HG03108 (cell line): ENCODE data around the gene NOS1AP.
"Not testable (repeated sequence)": the region's sequence is repeated elsewhere in the genome, so short reads cannot be mapped to it uniquely, and the experiment has no call there.

Source experiments
- ATAC-seq: cut with Tn5 transposase; IDR thresholded peaks from one replicate; pipeline ENCODE4 v1.9.1; 2021; ENCODE audit warnings: moderate library complexity; ENCODE audit not compliant: unreplicated experiment

The NOS1AP gene

DNA sequence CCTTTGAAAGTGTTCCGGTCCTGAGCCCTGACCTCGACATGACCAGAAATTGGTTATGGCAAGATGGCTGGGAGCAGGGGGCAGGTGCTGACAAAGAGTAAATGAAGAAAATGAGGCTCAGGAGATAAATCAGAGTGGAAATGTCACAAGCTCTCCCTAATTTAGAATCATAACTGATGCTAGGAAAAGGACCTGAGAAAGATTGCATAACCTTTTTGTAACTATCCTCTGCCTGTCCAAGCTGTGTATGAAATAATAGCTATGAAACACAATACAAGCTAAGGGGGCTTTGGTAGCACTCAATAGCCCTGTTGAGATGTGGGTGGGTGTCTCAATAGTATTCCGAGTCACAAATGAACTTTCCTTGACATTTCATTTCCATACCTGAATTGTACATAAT is 12.9 kb upstream of the NOS1AP start:
- no peak for ATAC-seq

DNA sequence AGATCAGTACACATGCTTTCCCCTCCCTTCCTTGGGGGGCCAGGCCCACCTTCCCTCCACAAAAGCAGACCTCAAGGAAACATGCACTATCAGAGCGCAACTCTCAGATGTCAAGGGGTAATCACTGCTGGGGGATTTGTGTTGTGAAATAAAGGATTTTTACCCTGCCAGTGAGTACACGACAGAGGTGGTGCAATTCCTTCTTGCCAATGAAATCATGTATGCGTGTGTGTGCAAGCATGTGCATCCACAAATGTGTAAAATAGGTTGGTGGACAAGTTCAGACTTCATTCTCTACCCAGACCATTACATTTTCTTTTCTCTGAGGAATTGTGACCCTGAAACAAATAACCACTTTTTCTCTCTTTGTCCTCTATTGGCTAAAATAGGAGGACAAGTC is 9.8 kb upstream of the NOS1AP start:
- no peak for ATAC-seq

DNA sequence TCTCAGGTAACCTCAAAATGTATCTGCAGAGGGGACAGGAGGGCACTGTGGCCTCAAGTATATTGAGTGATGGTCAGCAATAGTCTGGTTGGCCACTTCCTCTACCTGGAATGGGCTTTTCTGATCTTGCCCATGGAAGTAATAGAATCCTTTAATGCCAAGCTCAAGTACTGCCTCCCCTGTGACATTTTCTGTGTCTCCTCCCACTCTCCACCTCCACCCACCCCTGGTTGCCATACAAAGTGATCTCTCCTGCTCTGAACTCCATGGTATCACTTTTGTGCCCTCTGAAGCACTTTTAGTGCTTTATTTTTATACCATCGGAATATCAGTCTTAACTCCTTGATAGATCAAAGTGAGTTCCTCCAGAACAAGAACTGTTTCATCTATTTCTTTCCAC is 9.2 kb upstream of the NOS1AP start:
- ATAC-seq = no peak

DNA sequence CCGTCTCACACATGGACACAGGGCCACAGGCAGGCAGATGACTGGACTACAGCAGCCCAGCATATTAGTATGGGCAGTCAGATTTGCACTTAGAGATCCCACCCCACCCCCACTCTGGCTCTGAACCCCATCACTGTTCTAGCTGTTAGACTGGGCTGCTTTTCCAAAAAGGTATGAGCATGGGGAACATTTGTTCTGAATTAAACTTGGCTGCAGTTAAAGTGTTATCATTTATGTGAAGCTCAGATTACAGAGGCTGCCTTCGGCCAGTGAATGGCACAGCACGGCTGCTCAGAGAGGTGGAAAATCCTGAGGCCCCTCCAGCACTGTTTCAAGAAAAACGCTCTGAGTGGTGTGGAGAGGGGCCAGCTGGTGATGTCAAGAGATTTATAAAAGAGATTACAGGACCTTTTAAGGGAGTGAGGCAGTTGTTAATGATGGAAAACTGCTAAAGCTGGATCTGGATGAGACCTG is 6.9 kb upstream of the NOS1AP start:
- ATAC-seq = no peak

DNA sequence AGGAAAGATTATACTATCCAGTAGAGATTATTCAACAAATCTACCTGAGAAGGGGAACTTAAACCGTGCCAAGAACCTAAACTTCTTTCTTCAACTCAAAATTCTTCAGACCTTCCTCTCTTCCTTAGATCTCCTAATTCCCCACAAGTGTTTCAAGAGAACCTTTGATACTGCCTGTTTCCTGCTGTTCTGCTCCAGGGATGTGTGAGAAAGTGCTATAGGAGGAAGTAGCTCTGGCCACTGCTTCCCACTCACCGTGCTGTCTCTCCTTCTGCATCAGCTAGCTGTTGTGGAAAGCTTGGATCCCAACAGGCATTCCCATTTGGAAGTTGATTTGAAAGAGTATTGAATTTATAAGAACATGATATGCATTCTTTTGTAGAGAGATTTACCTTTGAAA is 4.5 kb upstream of the NOS1AP start:
- no peak for ATAC-seq

DNA sequence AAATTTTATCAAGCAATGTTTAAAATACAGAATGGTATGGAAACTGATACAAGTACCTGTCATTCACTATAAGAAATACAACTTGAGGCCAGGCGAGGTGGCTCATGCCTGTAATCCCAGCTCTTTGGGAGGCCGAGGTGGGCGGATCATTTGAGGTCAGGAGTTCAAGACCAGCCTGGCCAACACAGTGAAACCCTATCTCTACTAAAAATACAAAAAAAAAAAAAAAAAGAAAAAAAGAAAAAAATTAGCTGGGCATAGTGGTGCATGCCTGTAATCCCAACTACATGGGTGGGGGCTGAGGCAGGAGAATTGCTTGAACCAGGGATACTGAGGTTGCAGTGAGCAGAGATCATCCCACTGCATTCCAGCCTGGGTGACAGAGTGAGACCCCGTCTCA is 2.7 kb upstream of the NOS1AP start:
- ATAC-seq = not testable (repeated sequence)

DNA sequence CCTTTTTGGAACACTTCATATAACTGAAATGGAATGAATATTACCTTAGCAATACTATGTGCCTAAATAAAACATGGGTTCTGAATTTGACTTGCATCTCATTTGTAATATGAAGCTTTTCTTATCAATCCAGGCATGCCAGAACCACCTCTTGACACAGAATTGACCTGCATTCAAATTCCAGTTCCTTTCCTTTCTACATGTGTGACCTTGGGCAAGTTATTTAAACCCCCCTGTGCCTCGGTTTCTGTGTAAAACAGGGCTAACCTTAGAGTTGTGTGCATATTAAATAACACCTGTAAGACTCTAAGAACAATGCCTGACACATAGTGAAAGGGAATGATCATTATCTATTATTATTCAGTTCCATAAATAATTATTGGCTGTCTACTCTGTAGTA is 2.0 kb upstream of the NOS1AP start:
- no peak for ATAC-seq

DNA sequence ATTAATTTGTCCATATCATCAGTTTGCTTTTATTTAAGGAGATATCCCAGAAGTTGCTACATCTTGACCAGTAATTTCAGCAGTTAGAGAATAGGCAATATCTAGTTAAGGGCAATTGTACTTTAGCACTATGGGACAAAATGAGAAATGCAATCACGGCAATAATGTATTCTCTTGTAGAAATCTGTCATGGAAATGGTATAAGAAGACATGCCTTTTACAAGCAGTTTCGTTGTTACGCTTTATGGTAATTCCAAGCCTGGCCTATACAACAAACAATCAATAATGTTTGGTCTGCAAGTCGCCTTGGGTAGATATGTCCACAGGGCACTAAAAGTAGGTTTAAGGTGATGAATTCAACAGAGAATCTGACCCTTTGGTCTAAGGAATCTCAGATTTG is 1.2 kb upstream of the NOS1AP start:
- ATAC-seq = no peak

DNA sequence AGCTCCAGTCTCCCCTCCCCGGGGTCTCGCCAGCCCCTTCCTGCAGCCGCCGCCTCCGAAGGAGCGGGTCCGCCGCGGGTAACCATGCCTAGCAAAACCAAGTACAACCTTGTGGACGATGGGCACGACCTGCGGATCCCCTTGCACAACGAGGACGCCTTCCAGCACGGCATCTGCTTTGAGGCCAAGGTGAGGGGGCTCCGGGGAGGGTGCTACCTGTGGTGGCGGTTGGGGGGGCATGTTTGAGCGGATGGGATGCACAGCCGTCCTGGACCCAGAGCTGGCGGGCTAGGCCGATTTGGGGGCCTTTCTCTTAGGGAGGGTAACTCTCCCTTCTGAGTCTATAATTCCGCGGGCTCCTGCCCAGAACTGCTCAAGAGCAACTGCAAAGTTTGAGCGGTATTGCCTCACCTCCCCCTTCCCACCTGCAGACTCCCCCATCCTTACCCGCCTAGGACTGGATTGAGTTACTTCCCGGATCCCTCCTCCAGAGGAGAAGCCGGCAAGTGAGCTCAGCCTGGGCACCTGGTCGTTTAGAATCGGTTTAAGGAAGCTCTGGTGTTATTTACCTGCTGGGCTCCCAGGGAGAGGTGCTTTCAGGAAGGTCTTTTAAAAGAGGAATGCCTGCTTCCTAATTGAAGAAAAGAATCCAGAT is 730 bp downstream of the NOS1AP start:
- no peak for ATAC-seq

DNA sequence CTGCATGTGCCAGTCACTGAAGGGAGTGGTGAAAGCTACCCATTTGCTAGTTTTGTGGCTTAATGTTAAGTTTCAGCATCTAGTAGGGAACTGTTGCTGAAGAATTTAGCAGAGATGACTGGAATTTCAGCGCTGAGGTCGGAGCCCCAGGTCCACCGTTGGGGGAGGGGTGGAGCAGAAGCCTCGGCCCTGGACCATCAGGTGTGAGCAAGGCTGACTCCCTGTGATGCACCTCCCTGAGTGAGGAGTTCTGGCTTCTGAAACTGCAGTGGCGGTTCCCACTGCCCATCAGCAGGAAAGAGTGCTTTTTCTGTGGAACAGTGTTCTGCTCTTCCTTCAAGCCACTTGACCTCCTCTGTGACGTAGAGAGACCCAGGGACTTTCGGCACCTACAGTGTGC is 1.3 kb downstream of the NOS1AP start:
- no peak for ATAC-seq

DNA sequence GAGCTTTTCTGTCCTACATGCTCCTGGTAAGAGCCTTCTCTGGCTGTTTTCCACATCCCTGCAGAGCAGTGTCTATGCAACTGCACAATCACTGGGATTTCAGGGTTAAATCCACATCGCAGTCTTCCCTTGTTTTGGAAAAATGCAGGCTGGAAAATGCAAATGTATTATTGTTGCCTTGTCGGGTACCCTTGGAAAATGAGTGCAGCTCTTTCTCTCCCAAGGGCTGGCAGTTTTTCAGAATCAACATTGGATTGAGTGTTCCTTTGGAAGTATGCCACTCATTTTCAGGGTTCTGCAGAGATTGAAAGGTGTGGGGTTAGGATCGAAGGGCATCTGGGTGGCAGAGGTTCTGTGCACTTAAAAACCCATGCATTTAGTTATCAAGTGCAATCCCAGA is 3.2 kb downstream of the NOS1AP start:
- no peak for ATAC-seq

DNA sequence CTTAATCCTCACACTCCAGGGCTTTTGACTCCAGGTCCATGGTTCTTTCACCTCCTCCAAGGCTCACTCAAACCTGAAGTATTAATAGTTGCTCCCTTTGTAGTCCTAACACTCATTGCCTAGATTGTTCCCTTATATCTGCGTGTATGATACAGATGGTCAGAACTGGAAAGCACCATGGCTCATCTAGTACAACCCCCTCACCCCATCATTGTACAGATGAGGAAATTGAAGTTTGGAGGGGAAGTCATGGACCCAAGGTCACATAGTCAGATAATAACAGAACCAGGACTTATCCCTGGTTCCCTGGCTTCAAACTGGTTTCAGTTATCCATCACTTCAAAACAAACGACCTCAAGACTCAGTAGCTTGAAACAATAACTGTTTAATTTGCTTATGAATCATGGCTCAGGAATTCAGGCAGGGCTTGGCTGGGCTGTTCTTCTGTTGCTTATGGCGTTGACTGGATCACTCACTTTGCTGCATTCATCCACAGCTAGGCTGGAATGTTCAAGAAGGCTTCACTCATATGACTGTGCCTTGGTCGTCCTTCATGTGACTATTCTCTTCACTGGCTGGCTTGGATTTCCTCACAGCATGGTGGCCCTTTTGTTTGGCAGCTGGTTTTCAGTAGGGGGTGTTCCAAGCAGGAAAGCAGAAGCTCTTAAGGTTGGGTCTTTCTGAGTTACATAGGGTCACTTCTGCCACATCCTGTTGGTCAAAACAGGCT is 5.0 kb downstream of the NOS1AP start:
- ATAC-seq = no peak

DNA sequence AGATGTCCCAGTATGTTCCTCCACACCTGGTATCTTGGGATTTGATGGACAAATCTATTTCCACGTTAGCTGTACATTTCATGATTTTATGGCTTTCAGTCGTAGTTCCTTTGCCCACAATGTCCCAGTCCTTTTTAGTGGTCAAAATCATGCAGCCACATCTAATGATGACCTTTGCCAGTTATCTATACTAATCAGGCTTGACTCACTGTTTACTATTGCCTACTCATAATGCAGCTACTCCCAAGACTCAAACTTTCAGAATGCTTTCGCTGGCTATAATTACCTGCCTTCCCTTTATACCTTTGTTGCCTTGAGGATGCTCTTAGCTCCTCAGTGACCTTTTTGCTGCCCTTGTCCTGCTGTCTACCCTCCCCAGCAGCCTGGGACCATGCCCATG is 6.4 kb downstream of the NOS1AP start:
- no peak for ATAC-seq

DNA sequence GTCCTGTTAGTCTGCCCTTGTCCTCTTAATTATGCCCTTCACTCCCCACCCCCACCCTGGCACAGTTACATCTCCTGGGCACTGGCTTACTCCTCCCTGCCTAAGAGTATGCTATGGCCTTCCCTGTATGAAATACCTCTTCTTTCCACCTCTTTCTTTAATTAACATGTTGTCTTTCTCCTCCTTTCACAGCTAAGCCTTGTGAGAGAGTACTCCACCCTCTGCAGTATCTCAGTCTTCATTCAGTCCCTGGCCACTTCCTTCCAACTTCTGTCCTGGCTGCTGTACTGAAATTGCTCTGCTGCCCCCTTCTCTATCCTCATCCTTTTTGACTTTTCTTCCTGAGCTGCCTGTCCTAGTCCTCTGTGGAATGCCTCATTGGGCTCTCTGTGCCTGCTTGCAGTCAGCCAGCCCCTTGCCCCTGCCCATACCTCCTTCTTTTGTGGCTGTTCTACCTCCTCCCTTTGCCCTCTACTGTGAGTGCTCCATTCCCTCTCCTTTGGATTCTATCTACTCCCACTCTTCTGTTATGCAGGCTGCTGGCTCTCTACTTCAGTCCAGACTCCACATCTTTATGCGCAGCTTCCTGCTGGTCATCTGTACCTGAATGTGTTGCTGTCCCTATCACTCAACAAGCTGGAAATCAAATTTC is 8.3 kb downstream of the NOS1AP start:
- ATAC-seq = no peak

DNA sequence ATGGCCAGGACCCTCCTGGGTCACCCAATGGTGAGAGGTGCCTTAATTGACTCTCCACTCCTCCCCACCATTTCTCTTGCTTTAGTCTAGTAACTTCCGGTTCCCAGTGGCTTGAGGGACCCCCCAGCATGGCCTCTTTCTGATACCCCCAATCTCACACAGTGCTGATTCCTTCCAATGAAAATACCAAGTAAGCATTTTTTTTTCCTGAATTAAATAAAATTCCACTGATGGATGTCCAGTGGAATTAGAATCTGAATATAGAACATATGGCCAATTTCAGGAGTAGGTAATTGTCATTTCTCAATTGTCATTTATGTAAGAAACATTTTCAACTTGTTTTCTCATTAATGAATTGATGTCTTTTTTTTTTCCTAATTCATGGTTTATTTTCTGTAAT is 9.5 kb downstream of the NOS1AP start:
- no peak for ATAC-seq

DNA sequence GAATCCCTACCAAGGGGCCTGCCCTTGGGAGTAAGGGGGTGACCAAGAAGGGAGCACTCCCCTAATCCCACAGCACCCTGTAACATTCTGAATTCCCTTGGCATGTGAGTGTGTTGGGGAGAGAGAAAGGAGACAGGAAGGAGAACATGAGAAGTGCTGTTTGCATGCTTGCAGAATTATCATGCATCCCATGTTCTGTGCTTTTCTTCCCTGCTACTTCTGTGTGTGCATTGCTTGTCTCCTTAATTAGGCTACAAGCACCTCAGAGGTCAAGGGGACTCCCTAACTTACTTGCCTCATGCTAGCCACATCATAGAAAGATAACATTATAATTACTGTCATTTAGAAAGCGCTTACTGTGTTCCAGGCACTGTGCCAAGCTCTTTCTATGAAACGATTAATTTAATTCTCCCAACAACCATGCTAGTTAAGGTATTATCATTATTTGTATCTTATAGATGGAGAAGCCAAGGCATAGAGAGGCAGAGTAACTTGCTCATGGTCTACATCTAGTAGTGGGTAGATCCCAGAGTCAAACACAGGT is 11.1 kb downstream of the NOS1AP start:
- ATAC-seq = no peak

DNA sequence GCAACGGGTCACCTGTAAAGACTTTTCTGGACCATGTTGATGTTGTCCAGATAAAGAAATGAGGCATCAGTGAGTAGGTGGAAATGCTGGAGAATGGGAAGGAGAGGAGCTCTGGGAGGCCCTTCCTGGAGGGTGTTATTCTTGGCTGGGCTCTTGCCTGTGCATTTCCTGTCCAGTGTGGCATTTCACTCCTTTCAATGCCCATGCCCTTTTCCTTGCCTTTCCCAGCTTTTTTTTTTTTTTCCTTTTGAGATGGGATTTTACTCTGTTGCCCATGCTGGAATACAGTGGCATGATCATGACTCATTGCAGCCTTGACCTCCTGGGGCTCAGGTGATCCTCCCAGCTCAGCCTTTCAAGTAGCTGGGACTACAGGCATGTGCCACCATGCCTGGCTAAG is 11.8 kb downstream of the NOS1AP start:
- no peak for ATAC-seq

DNA sequence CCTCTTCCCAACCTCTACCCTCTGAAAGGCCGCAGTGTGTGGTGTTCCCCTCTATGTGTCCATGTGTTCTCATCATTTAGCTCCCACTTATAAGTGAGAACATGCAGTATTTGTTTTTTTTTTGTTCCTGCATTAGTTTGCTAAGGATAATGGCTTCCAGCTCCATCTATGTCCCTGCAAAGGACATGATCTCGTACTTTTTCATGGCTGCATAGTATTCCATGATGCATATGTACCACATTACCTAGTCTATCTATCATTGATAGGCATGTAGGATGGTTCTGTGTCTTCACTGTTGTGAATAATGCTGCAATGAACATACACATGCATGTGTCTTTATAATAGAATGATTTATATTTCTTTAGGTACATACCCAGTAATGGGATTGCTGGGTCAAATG is 12.6 kb downstream of the NOS1AP start:
- ATAC-seq = not testable (repeated sequence)

DNA sequence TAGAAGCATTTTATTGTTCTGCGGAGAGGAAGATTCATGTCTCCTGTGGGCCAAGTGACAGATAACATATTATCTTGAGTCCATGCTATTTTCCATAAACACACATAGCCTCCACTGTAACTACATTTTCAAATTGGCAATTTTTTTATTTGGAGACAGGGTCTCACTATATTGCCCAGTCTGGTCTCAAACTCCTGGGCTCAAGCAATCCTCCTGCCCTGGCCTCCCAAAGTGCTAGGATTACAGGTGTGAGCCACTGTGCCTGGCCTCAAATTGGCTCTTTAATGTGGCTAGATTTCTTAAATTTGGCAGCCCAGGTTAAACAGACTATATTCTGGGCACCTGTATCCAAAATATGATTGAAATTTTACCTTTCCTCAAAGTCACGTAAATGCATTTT is 13.8 kb downstream of the NOS1AP start:
- no peak for ATAC-seq

DNA sequence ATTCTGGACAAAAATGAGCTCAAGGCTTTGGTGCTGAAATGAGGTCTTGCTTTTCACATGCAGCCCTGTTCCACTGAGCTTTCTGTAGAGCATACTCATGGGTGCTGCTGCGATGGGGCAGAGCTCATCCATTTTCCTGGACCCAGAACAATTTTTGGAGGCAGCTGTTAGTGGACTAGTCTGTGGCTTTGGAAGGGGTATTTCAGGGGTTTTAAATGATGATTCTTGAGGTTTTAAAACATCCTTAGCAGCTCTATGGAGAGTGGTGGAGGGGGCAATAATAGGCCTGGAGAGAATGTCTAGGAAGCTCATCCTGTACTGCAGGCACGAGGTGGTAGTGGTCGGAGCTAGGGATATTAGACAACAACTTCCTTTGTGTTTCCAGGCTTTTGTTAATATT is 16.5 kb downstream of the NOS1AP start:
- ATAC-seq = no peak

DNA sequence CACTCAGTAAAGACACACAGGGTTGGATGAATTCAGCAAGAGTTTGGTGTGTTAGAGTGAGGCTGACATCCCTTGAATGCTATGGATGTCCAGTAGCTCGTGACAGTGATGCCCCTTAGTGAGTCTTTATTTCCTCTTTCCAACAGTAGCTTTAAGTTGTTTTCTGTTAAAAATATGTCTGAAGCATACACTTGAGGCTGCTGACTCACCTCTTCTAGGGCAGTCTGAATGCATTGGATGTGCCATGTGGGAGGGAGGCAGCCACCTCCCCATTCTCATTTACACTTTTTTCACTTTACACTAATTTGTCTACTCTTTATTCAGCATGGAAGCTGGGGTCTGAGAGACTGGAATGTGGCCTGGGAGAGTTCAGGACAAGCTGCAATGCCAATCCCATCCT is 17.6 kb downstream of the NOS1AP start:
- no peak for ATAC-seq

DNA sequence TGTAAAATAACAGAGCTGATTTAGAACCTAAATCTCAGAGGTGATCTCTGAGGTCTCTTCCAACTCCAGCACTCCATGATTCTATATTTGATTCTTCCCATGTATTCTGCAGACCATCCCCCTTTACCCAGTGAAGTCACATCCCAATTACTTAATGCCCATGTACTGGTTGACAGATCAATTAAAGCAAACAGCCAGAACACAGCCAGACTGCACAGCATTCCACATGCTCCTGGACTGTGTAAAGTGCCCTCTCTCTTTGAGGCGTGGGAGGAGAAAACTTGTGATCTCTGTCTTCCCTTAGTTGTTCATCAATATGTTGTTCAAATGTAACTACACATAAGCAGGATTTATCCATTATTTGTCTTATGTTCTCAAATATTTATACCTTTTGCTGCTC is 18.1 kb downstream of the NOS1AP start:
- ATAC-seq = no peak
